Adrenal gland (tissue), 19 donors: ENCODE data around the gene ADH1C. TPM values are rescaled to one million over a fixed set of nuclear protein-coding genes. Genes with fewer than 3 reads are reported as not detected.

Source experiments
- DNase-seq, 7 donors: peaks; one replicate each; pipeline ENCODE4 v3.0.0-alpha.2; 2019 to 2020
- H3K27ac ChIP-seq, 5 donors: fragments of 200-600 bp; sonication (generic) in 4 of 5; 1 replicate in 3 of 5; 2 replicates in 2 of 5; pipeline versions ENCODE4 v1.5.1 to v1.8.0; 2016 to 2020; ENCODE audit warnings: mild to moderate bottlenecking in 1 of 5
- H3K27me3 ChIP-seq: fragments of 200-600 bp; 2 replicates; pipeline ENCODE4 v1.8.0; 2021
- H3K36me3 ChIP-seq, 2 donors: fragments of 200-600 bp; replicated peaks in 1 of 2; 1 replicate in 1 of 2; 2 replicates in 1 of 2; pipeline versions ENCODE4 v1.5.1 to v1.8.0; 2018 to 2022
- H3K4me1 ChIP-seq, 2 donors: fragments of 200-600 bp; replicated peaks in 1 of 2; 1 replicate in 1 of 2; 2 replicates in 1 of 2; pipeline versions ENCODE4 v1.5.1 to v1.8.0; 2018 to 2021
- H3K4me3 ChIP-seq, 4 donors: fragments of 200-600 bp; sonication (generic) in 3 of 4; one replicate each; pipeline ENCODE4 v1.5.1; 2016 to 2018
- H3K9me3 ChIP-seq, 3 donors: fragments of 200-600 bp; sonication (generic) in 1 of 3; replicated peaks in 1 of 3; 1 replicate in 2 of 3; 2 replicates in 1 of 3; pipeline versions ENCODE4 v1.5.1 to v1.8.0; 2016 to 2021
- CTCF ChIP-seq, 6 experiments: fragments of 450-650 bp in 4 of 6; fragments of 200-600 bp in 2 of 6; sonication (generic) in 1 of 6; IDR thresholded peaks; 1 replicate in 5 of 6; 2 replicates in 1 of 6; pipeline versions ENCODE4 v1.5.1 to v1.8.0; 2016 to 2021; ENCODE audit warnings: antibody characterized with exemption in 6 of 6, mild to moderate bottlenecking in 2 of 6, moderate library complexity in 1 of 6
- POLR2A ChIP-seq, 2 donors: fragments of 450-650 bp; IDR thresholded peaks; one replicate each; pipeline ENCODE4 v1.6.1; 2017; ENCODE audit warnings: antibody characterized with exemption in 2 of 2, mild to moderate bottlenecking in 2 of 2, moderate library complexity in 1 of 2
- WGBS, 4 donors: extraction: QIAGEN DNeasy Blood & Tissue Kit in 2 of 4; methylation state at CpG; one replicate each; pipeline versions ENCODE4 v1.1.5 to v1.1.7; 2013 to 2017; 5-methylcytosine and 5-hydroxymethylcytosine counted together
- intact Hi-C, 2 donors: fragments of 100-400 bp; cut with DNase I; formaldehyde crosslinking; loops; one replicate each; pipeline versions ENCODE4 v1.14.1 to v1.15.0; 2022 to 2023
- long read RNA-seq, 10 donors: library from polyadenylated mRNA in 3 of 10; unstranded in 2 of 10; stranded (forward) in 1 of 10; transcript quantifications; one replicate each; pipeline ENCODE4 v2.0.0 and lab custom pipeline, GENCODE V29; 2021 to 2026
- polyA plus RNA-seq, 3 donors: library from polyadenylated mRNA; stranded (reverse); fragments of 200-250 nt in 2 of 3; fragments of 350-450 nt in 1 of 3; fragmentation: Illumina TruSeq in 1 of 3; extraction: RNeasy Lipid Tissue Mini Kit (QIAGEN cat#74804) in 1 of 3; gene quantifications; one replicate each; pipeline ENCODE4 v1.2.3, GENCODE V29; 2013 to 2014
- total RNA-seq, 9 donors: library from RNA; depleted of rRNA in 4 of 9; stranded (reverse); fragments of >200 nt in 4 of 9; fragments of 120-200 nt in 1 of 9; fragmentation: NEBNext Ultra II Directional in 1 of 9; extraction: Animal tissue kit (Norgen Biotek cat#: 25700) in 1 of 9; gene quantifications; one replicate each; pipeline versions ENCODE4 v1.1.0 to v1.2.4, GENCODE V29; 2013 to 2023
- donor health status: healthy with polysubstance abuse.
- donor health status: Bipolar disorder and iron deficiency.
- donor health status: DM: yes; HTN: yes; CAD: no.
- donor health status: DM: no; HTN: no; CAD: no.
- donor health status: DM: no; HTN: no; CAD: no.
- donor health status: DM: yes; HTN: yes; CAD: no.

ADH1C gene
- total RNA-seq (1 to 10 TPM in 5 of 9 donors, under 1 TPM in 4; 0.32 to 3.6 (median 1.1) TPM), polyA plus RNA-seq (1 to 10 TPM in 2 of 3 donors, under 1 TPM in 1; 0.51 to 3.4 (median 1.5) TPM)
- long read RNA-seq, donor 1: 0 reads
- long read RNA-seq, donor 2: 0 reads
- long read RNA-seq, donor 3: 0 reads
- long read RNA-seq, donor 4: 0 reads
- long read RNA-seq, donor 5, partial matches to known transcripts: 0 of 2 reads
- long read RNA-seq, donor 5, other reads (novel, unspliced or antisense): 0 of 2 reads
- long read RNA-seq, donor 6: 0 reads
- long read RNA-seq, donor 7: 0 reads
- long read RNA-seq, donor 8: 0 reads
- long read RNA-seq, donor 9: 0 reads
- long read RNA-seq, donor 10, partial matches to known transcripts: 0 of 1 reads
- long read RNA-seq, donor 10, other reads (novel, unspliced or antisense): 0 of 1 reads

GRCh38 chr4:99352602-99353537 lies at the start of gene ADH1C:
ADH1C (minus strand) TSS chr4:99352746; CDS start chr4:99352675, 71 bp downstream.
- TF ChIP-seq CTCF (IDR thresholded peaks at IDR 0.05) (no peak), POLR2A (IDR thresholded peaks at IDR 0.05) (no peak)
- H3K9me3 ChIP-seq: no peaks in the 10 kb centered on the region
- peak within 1 kb of the TSS in 1 of 4 donors; percentile 11 for H3K4me3 ChIP-seq
- intact Hi-C loops: no loop called here
- 32 to 42% (median 35%) methylated on average over 10 of the region's 10 CpGs for WGBS, 4 donors
- DNase-seq: no peak
- no peaks in the 10 kb centered on the region for H3K27me3 ChIP-seq
- no peaks in the 10 kb centered on the region for H3K4me1 ChIP-seq
- no peaks in the 10 kb centered on the region for H3K36me3 ChIP-seq
- no peak within 1 kb of the TSS for H3K27ac ChIP-seq

GRCh38 chr4:99400831-99401230 lies 48.3 kb upstream of the ADH1C start:
- DNase-seq: no peak
- intact Hi-C loops: loop anchor here in 1 of 2 donors (10.0 kb wide), 2 partner anchors 266 to 406 kb away; partner anchors contain the start of gene METAP1
- peaks cover 0 to 8% of the 10 kb centered on the region in 2 donors for H3K4me1 ChIP-seq
- no peaks in the 10 kb centered on the region for H3K27me3 ChIP-seq
- H3K4me3 ChIP-seq: no peak overlapping the region
- no peaks in the 10 kb centered on the region for H3K36me3 ChIP-seq
- H3K9me3 ChIP-seq: peaks cover 0 to 9% (median 0%) of the 10 kb centered on the region in 3 donors
- H3K27ac ChIP-seq: no peak overlapping the region
- TF ChIP-seq POLR2A (IDR thresholded peaks at IDR 0.05): no peak
- no peak for TF ChIP-seq CTCF (IDR thresholded peaks at IDR 0.05)

GRCh38 chr4:99399017-99399416 lies 46.5 kb upstream of the ADH1C start:
- intact Hi-C loops: no loop called here
- H3K4me3 ChIP-seq: no peak overlapping the region
- no peak for DNase-seq
- no peaks in the 10 kb centered on the region for H3K36me3 ChIP-seq
- TF ChIP-seq CTCF (IDR thresholded peaks at IDR 0.05) (no peak), POLR2A (IDR thresholded peaks at IDR 0.05) (no peak)
- H3K4me1 ChIP-seq: no peaks in the 10 kb centered on the region
- WGBS, 4 donors: 55 to 85% (median 60%) methylated on average over 1 of the region's 1 CpG
- H3K27me3 ChIP-seq: no peaks in the 10 kb centered on the region
- no peak overlapping the region for H3K27ac ChIP-seq
- peaks cover 0 to 9% (median 0%) of the 10 kb centered on the region in 3 donors for H3K9me3 ChIP-seq
